H1 (cell line): ENCODE measurements around the gene CTSL. TPM values are rescaled to one million over a fixed set of nuclear protein-coding genes. Genes with fewer than 3 reads are reported as not detected.

ENCODE experiments used
- ASH2L ChIP-seq: fragments of 200-600, 300-600 bp; sonication (generic); IDR thresholded peaks from one replicate; pipeline ENCODE4 v1.7.1; 2017; ENCODE audit warnings: low read length
- BRCA1 ChIP-seq: IDR thresholded peaks from 2 replicates; pipeline ENCODE4 v1.6.1; 2012; ENCODE audit warnings: low read depth, low read length, improper control_type of control experiment
- CBX8 ChIP-seq: fragments of 300-800, 300-1000 bp; sonication (generic); IDR thresholded peaks from 2 replicates; pipeline ENCODE4 v1.7.1; 2016; ENCODE audit warnings: low read depth, low read length, borderline replicate concordance
- CHD2 ChIP-seq: IDR thresholded peaks from 2 replicates; pipeline ENCODE4 v1.6.1; 2012; ENCODE audit warnings: low read length, improper control_type of control experiment
- GABPA ChIP-seq: IDR thresholded peaks from 2 replicates; pipeline ENCODE4 v1.6.1; 2011; ENCODE audit warnings: mild to moderate bottlenecking, low read length, moderate library complexity, borderline replicate concordance; ENCODE audit not compliant: insufficient read depth
- HDAC2 ChIP-seq, 2 experiments: fragments of 300-600 bp in 1 of 2; sonication (generic) in 1 of 2; IDR thresholded peaks; 2 replicates each; pipeline ENCODE4 v1.6.1; 2011 to 2012; ENCODE audit warnings: low read depth in 2 of 2, low read length in 2 of 2, mild to moderate bottlenecking in 2 of 2, moderate library complexity in 2 of 2, borderline replicate concordance in 1 of 2, inconsistent platforms in 1 of 2
- JUN ChIP-seq: IDR thresholded peaks from 2 replicates; pipeline ENCODE4 v1.6.1; 2011; ENCODE audit warnings: low read depth, mild to moderate bottlenecking, improper control_type of control experiment, low read length
- KDM1A ChIP-seq: fragments of 200-600, 300-600 bp; sonication (generic); IDR thresholded peaks from 2 replicates; pipeline ENCODE4 v1.7.1; 2016; ENCODE audit warnings: mild to moderate bottlenecking, low read length, borderline replicate concordance
- NRF1 ChIP-seq: IDR thresholded peaks from 2 replicates; pipeline ENCODE4 v1.6.1; 2011; ENCODE audit warnings: mild to moderate bottlenecking, low read depth, low read length, improper control_type of control experiment
- POLR2A ChIP-seq, 2 experiments: IDR thresholded peaks; 1 replicate in 1 of 2; 2 replicates in 1 of 2; pipeline ENCODE4 v1.6.1; 2011; ENCODE audit warnings: low read depth in 2 of 2, low read length in 2 of 2, mild to moderate bottlenecking in 2 of 2; ENCODE audit errors: control extremely low read depth in 1 of 2
- RBBP5 ChIP-seq: IDR thresholded peaks from 2 replicates; pipeline ENCODE4 v1.7.1; 2012; ENCODE audit warnings: low read depth, mild to moderate bottlenecking, inconsistent platforms, low read length, moderate library complexity, borderline replicate concordance
- RFX5 ChIP-seq: IDR thresholded peaks from 2 replicates; pipeline ENCODE4 v1.6.1; 2011; ENCODE audit warnings: low read depth, low read length, improper control_type of control experiment, borderline replicate concordance
- RNF2 ChIP-seq: fragments of 200-900, 300-1000 bp; sonication (generic); IDR thresholded peaks from 2 replicates; pipeline ENCODE4 v1.7.1; 2016; ENCODE audit warnings: borderline replicate concordance, low read depth, mild to moderate bottlenecking, antibody characterized with exemption, low read length; ENCODE audit not compliant: poor library complexity, severe bottlenecking; ENCODE audit errors: missing control alignments
- SIN3A ChIP-seq, 2 experiments: IDR thresholded peaks in 1 of 2; conservative IDR thresholded peaks in 1 of 2; 2 replicates each; pipeline ENCODE4 v1.6.1; 2011 to 2012; ENCODE audit warnings: low read length in 2 of 2, improper control_type of control experiment in 1 of 2, low read depth in 1 of 2, mild to moderate bottlenecking in 1 of 2
- SIRT6 ChIP-seq: IDR thresholded peaks from one replicate; pipeline ENCODE4 v1.7.1; 2012; ENCODE audit warnings: low read length, inconsistent platforms
- SP1 ChIP-seq: IDR thresholded peaks from 2 replicates; pipeline ENCODE4 v1.6.1; 2011; ENCODE audit warnings: low read depth, low read length
- TAF1 ChIP-seq: IDR thresholded peaks from 2 replicates; pipeline ENCODE4 v1.6.1; 2011; ENCODE audit warnings: mild to moderate bottlenecking, low read depth, low read length
- USF2 ChIP-seq: IDR thresholded peaks from 2 replicates; pipeline ENCODE4 v1.6.1; 2011; ENCODE audit warnings: low read length, improper control_type of control experiment
- polyA plus RNA-seq, 7 experiments: library from polyadenylated mRNA; depleted of rRNA in 3 of 7; stranded (reverse) in 5 of 7; unstranded in 2 of 7; fragments of >200 nt in 5 of 7; fragments of 200-250 nt in 2 of 7; gene quantifications; 1 replicate in 5 of 7; 2 replicates in 1 of 7; 4 replicates in 1 of 7; pipeline versions ENCODE4 v1.2.1 to v1.2.3, GENCODE V29; 2011 to 2013; ENCODE audit warnings: missing spikeins in 2 of 7, mixed read lengths in 2 of 7
- total RNA-seq: library from RNA; stranded (reverse); fragmentation: NEBNext Ultra II Directional; extraction: Animal tissue kit (Norgen Biotek cat#: 25700); gene quantifications from 2 replicates; pipeline ENCODE4 v1.2.1, GENCODE V29; 2021
- TF ChIP-seq, protein P1 (sequence below), 3 experiments: IDR thresholded peaks; 1 replicate in 2 of 3; 2 replicates in 1 of 3; pipeline versions ENCODE4 v1.5.1 to v1.6.1; 2011; ENCODE audit warnings: low read length in 3 of 3, mild to moderate bottlenecking in 3 of 3, inconsistent platforms in 2 of 3, low read depth in 1 of 3, moderate library complexity in 1 of 3; ENCODE audit not compliant: insufficient read depth in 1 of 3; ENCODE audit errors: control extremely low read depth in 1 of 3

Gene CTSL
- total and polyA plus RNA-seq, 2 of the 8 experiments (the other 6 are each of a cell fraction or from before 2014, with no cell fraction given), result 34.2 to 38.2 TPM

- 0 out of 4 replicates have a peak, but pooled peaks have one; percentile 36 to 41 for TF ChIP-seq SIN3A (conservative IDR thresholded peaks at IDR 0.05 in 1 of 2, IDR thresholded peaks at IDR 0.05 in 1 of 2; ENCODE audit: low read depth in 1 of 2, low read length in 2 of 2)
- peak; percentile 59 to 88 for TF ChIP-seq POLR2A (IDR thresholded peaks at IDR 0.05; ENCODE audit: control extremely low read depth in 1 of 2, low read depth in 2 of 2, low read length in 2 of 2)
- TF ChIP-seq RFX5, result no peak; the same call in 1 of the 2 replicates
- peak; percentile 79 for TF ChIP-seq TAF1
- TF ChIP-seq KDM1A, result 0 out of 2 replicates have a peak, but pooled peaks have one; percentile 10
- TF ChIP-seq RNF2, result no peak
- peak; percentile 73 for TF ChIP-seq NRF1
- TF ChIP-seq RBBP5, result peak; percentile 57; the same call in 1 of the 2 replicates
- no peak for TF ChIP-seq CBX8
- peak in 1 of 2 experiments; percentile 47; a peak in 1 of 4 replicates for TF ChIP-seq HDAC2 (IDR thresholded peaks at IDR 0.05; ENCODE audit: borderline replicate concordance in 1 of 2, low read depth in 2 of 2, low read length in 2 of 2)
- no peak for TF ChIP-seq USF2
- TF ChIP-seq, protein P1, sequence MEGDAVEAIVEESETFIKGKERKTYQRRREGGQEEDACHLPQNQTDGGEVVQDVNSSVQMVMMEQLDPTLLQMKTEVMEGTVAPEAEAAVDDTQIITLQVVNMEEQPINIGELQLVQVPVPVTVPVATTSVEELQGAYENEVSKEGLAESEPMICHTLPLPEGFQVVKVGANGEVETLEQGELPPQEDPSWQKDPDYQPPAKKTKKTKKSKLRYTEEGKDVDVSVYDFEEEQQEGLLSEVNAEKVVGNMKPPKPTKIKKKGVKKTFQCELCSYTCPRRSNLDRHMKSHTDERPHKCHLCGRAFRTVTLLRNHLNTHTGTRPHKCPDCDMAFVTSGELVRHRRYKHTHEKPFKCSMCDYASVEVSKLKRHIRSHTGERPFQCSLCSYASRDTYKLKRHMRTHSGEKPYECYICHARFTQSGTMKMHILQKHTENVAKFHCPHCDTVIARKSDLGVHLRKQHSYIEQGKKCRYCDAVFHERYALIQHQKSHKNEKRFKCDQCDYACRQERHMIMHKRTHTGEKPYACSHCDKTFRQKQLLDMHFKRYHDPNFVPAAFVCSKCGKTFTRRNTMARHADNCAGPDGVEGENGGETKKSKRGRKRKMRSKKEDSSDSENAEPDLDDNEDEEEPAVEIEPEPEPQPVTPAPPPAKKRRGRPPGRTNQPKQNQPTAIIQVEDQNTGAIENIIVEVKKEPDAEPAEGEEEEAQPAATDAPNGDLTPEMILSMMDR (IDR thresholded peaks at IDR 0.05; ENCODE audit: control extremely low read depth in 1 of 3, insufficient read depth in 1 of 3, low read depth in 1 of 3, low read length in 3 of 3), result peak; percentile 47 to 65 (median 64)
- TF ChIP-seq ASH2L, result peak; percentile 88
- no peak for TF ChIP-seq CHD2
- no peak for TF ChIP-seq SP1
- TF ChIP-seq SIRT6, result no peak
- no peak for TF ChIP-seq GABPA
- no peak for TF ChIP-seq BRCA1
- no peak for TF ChIP-seq JUN
These were observed at the start of gene CTSL (continued) for GRCh38 chr9:87725900-87726709.
